ENCODE measurements around the gene ADAMTS3.

GRCh38 chr4:72352711-72353110 lies 216.3 kb downstream of the ADAMTS3 start:
- TF ChIP-seq POLR2A (IDR thresholded peaks at IDR 0.05; ENCODE audit: low read length) (no peak), GATA1 (IDR thresholded peaks at IDR 0.05; ENCODE audit: low read depth, low read length) (no peak)

Data from erythroblast (primary cell).